MCF 10A (cell line): Measurements from ENCODE around the gene TIAM1. TPM values are rescaled to one million over a fixed set of nuclear protein-coding genes. Genes with fewer than 3 reads are reported as not detected.

Source experiments
- BruUV-seq: library from RNA; stranded (reverse); fragments of 400-500 nt; replicated peaks from 2 replicates; lab custom pipeline; 2021; lab: Mats Ljungman, UMichigan
- CTCF ChIA-PET: fragments of 300-600 bp; sonication (Branson Sonifier 250); formaldehyde crosslinking; extraction: SDS; loops from one replicate; lab custom pipeline; 2021; ENCODE audit warnings: antibody characterized with exemption, inconsistent platforms; lab: Yijun Ruan, JAX
- POLR2A ChIA-PET: fragments of 300-600, 350-650 bp; sonication (Branson Sonifier 250); formaldehyde crosslinking; extraction: SDS; loops from one replicate; lab custom pipeline; 2020; ENCODE audit warnings: antibody characterized with exemption, inconsistent platforms; lab: Yijun Ruan, JAX
- DNase-seq: peaks from one replicate; pipeline ENCODE4 v3.0.0-alpha.2; 2018; ENCODE audit not compliant: unreplicated experiment
- H3K27ac Mint-ChIP-seq: one replicate; pipeline ENCODE4 v1.8.0; 2022; ENCODE audit warnings: mild to moderate bottlenecking, low read depth, mixed read lengths; ENCODE audit not compliant: unreplicated experiment
- H3K27me3 Mint-ChIP-seq: one replicate; pipeline ENCODE4 v1.8.0; 2022; ENCODE audit warnings: mixed read lengths; ENCODE audit not compliant: insufficient read depth, unreplicated experiment
- H3K36me3 Mint-ChIP-seq: one replicate; pipeline ENCODE4 v1.8.0; 2022; ENCODE audit warnings: mild to moderate bottlenecking, moderate library complexity, mixed read lengths; ENCODE audit not compliant: insufficient read depth, unreplicated experiment
- H3K4me1 Mint-ChIP-seq: one replicate; pipeline ENCODE4 v1.8.0; 2022; ENCODE audit warnings: mixed read lengths; ENCODE audit not compliant: insufficient read depth, unreplicated experiment
- H3K4me3 Mint-ChIP-seq: one replicate; pipeline ENCODE4 v1.8.0; 2022; ENCODE audit warnings: mild to moderate bottlenecking, moderate library complexity, mixed read lengths; ENCODE audit not compliant: unreplicated experiment
- H3K9me3 Mint-ChIP-seq: one replicate; pipeline ENCODE4 v1.8.0; 2022; ENCODE audit warnings: mixed read lengths; ENCODE audit not compliant: unreplicated experiment
- intact Hi-C: fragments of 100-400 bp; cut with micrococcal nuclease; formaldehyde crosslinking; loops from 2 replicates; pipeline ENCODE4 v1.14.1; 2022
- total RNA-seq: library from RNA; stranded (reverse); gene quantifications from 2 replicates; pipeline ENCODE4 v1.2.3, GENCODE V29; 2022
- TF ChIP-seq, protein P1 (sequence below): fragments of 200-600 bp; IDR thresholded peaks from one replicate; pipeline ENCODE4 v1.8.0; 2022; ENCODE audit warnings: antibody characterized with exemption, mild to moderate bottlenecking; ENCODE audit not compliant: unreplicated experiment

The TIAM1 gene
- total RNA-seq, 1 experiment from 2014 or later = 9.8 TPM

GRCh38 chr21:31135531-31136184 is 208.4 kb downstream of the TIAM1 start:
- Mint-ChIP-seq H3K27ac (no peak overlapping the region), H3K4me3 (no peak overlapping the region)
- no TSS peak for BruUV-seq

GRCh38 chr21:31133243-31133830 is 210.7 kb downstream of the TIAM1 start:
- no peaks in the 10 kb centered on the region for H3K4me1 Mint-ChIP-seq
- intact Hi-C loops = no loop called here
- no peak overlapping the region for H3K4me3 Mint-ChIP-seq
- no peak for DNase-seq
- CTCF ChIA-PET = interaction anchor here (0.6 to 1.6 kb wide), 3 partner anchors 9 to 35 kb away, joined by 4 read pairs; no protein-coding TSS in a partner anchor
- POLR2A ChIA-PET = interaction anchor here (0.6 kb wide), 1 partner anchor 1060 kb away, joined by 3 read pairs; no protein-coding TSS in a partner anchor
- no peaks in the 10 kb centered on the region for H3K27me3 Mint-ChIP-seq
- peaks cover 11% of the 10 kb centered on the region for H3K36me3 Mint-ChIP-seq
- TF ChIP-seq, protein P1, sequence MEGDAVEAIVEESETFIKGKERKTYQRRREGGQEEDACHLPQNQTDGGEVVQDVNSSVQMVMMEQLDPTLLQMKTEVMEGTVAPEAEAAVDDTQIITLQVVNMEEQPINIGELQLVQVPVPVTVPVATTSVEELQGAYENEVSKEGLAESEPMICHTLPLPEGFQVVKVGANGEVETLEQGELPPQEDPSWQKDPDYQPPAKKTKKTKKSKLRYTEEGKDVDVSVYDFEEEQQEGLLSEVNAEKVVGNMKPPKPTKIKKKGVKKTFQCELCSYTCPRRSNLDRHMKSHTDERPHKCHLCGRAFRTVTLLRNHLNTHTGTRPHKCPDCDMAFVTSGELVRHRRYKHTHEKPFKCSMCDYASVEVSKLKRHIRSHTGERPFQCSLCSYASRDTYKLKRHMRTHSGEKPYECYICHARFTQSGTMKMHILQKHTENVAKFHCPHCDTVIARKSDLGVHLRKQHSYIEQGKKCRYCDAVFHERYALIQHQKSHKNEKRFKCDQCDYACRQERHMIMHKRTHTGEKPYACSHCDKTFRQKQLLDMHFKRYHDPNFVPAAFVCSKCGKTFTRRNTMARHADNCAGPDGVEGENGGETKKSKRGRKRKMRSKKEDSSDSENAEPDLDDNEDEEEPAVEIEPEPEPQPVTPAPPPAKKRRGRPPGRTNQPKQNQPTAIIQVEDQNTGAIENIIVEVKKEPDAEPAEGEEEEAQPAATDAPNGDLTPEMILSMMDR = no peak
- no peak overlapping the region for H3K27ac Mint-ChIP-seq
- no TSS peak for BruUV-seq
- H3K9me3 Mint-ChIP-seq = no peaks in the 10 kb centered on the region

More at GRCh38 chr21:31135531-31136184, 208.4 kb downstream of the TIAM1 start:
- intact Hi-C loops = no loop called here
- Mint-ChIP-seq H3K4me1 (no peaks in the 10 kb centered on the region), H3K27me3 (no peaks in the 10 kb centered on the region), H3K36me3 (no peaks in the 10 kb centered on the region), H3K9me3 (no peaks in the 10 kb centered on the region)
- TF ChIP-seq, protein P1 = no peak
- ChIA-PET POLR2A (no interaction called here), CTCF (interaction anchor here (0.5 kb wide), 1 partner anchor 21 kb away, joined by 3 read pairs; no protein-coding TSS in a partner anchor)
- no peak for DNase-seq

DNA sequence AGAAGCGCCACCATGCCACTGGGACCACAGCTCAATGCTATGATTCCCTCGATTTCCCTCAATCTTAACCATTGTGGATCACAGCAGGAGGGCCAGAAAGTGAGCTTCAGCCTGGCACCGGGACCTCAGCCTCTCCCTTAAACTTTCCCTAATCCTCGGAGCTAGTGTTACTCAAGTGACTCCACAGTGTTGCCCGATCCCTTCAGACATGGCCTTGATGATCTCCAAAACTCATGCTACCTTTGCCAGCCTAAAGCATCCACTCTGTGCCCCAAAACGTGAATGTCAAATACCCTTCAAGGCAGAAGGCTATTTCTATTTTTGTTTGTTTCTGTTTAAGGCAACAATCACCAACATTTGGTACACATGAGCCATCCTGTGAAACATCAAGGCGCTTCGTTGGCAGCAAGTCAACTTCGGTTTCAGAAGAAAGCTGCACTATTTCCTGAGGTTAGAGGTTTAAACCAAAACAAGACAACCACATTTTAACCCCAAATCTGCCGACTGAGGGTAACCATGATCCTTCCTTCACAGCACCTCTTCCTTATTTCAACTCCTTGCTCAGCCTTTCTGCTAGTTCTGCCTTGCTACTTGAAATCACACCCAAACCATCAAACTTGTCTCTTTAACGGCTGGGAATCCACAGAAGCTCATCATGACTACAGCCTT is 211.4 kb downstream of the TIAM1 start:
- Mint-ChIP-seq H3K27me3 (no peaks in the 10 kb centered on the region), H3K4me3 (no peak overlapping the region), H3K27ac (no peak overlapping the region), H3K4me1 (no peaks in the 10 kb centered on the region), H3K36me3 (peaks cover 11% of the 10 kb centered on the region), H3K9me3 (no peaks in the 10 kb centered on the region)
- POLR2A ChIA-PET = interaction anchor here (0.6 kb wide), 1 partner anchor 1059 kb away, joined by 3 read pairs; no protein-coding TSS in a partner anchor
- no TSS peak for BruUV-seq
- TF ChIP-seq, protein P1 = no peak
- intact Hi-C loops = no loop called here
- no peak for DNase-seq
- CTCF ChIA-PET = interaction anchor here (0.6 to 1.6 kb wide), 3 partner anchors 9 to 35 kb away, joined by 4 read pairs; no protein-coding TSS in a partner anchor

DNA sequence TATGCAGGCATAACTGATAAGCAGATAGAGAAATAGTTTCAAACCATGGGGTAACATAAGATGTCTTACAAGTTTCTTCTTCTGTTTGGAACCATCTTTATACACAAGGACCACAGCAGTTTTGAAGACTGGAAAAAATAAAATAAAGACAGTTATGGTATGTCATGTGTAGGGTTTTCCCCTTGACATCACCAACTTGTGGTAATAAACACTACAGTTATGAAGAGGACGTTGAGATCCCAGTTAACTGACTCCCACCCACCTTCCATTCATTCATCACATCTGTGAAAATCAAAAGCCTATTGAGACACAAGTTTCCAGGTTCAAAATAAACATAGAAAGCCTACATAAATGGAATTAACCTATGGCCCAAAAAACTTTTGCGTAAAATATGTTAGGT is 213.2 kb downstream of the TIAM1 start:
- Mint-ChIP-seq H3K36me3 (peaks cover 20% of the 10 kb centered on the region), H3K27me3 (no peaks in the 10 kb centered on the region), H3K9me3 (no peaks in the 10 kb centered on the region), H3K4me1 (no peaks in the 10 kb centered on the region), H3K27ac (no peak overlapping the region), H3K4me3 (no peak overlapping the region)
- POLR2A ChIA-PET = no interaction called here
- TF ChIP-seq, protein P1 = no peak
- CTCF ChIA-PET = no interaction called here
- DNase-seq = no peak
- no TSS peak for BruUV-seq
- intact Hi-C loops = no loop called here
